ENCODE data around the gene CLIP1.

GRCh38 chr12:122460641-122461040, 38.2 kb upstream of the CLIP1 start:
- TF ChIP-seq CTCF (IDR thresholded peaks at IDR 0.05; ENCODE audit: insufficient read depth, low read depth, low read length): no peak
- TF ChIP-seq EZH2 (IDR thresholded peaks at IDR 0.05; ENCODE audit: insufficient read depth, low read length): no peak
